ENCODE measurements around the gene PTOV1.

The PTOV1 gene

GRCh38 chr19:49820125-49820524 lies 30.8 kb upstream of the PTOV1 start (continued):
- TF ChIP-seq ZBTB11 (tag by site-specific recombination; conservative IDR thresholded peaks at IDR 0.05; ENCODE audit: low read depth) (peak; percentile 78), ZNF202 (tag by site-specific recombination; IDR thresholded peaks at IDR 0.05; ENCODE audit: borderline replicate concordance) (no peak), OSR2 (tag by site-specific recombination; IDR thresholded peaks at IDR 0.05) (peak; percentile 72), ZBTB8A (tag by site-specific recombination; IDR thresholded peaks at IDR 0.05) (0 out of 2 replicates have a peak, but pooled peaks have one; percentile 43)

- Histone ChIP-seq H3K36me3 (ENCODE audit: control insufficient read depth in 2 of 2, insufficient read depth in 1 of 2, low read length in 2 of 2) (peaks cover 29 to 50% of the 10 kb centered on the region in 2 experiments), H3K4me3 (ENCODE audit: low read depth, low read length) (no peak overlapping the region), H3K4me1 (ENCODE audit: control insufficient read depth, insufficient read depth, low read length) (peaks cover 15% of the 10 kb centered on the region)
Measured at GRCh38 chr19:49823472-49823871, 27.5 kb upstream of the PTOV1 start.

GRCh38 chr19:49824662-49825061 lies 26.3 kb upstream of the PTOV1 start:
- Histone ChIP-seq H3K4me3 (ENCODE audit: low read depth, low read length) (no peak overlapping the region), H3K27ac (ENCODE audit: extremely low read depth, low read depth, low read length) (no peak overlapping the region), H3K4me1 (ENCODE audit: control insufficient read depth, insufficient read depth, low read length) (peaks cover 11% of the 10 kb centered on the region), H3K9me3 (ENCODE audit: control insufficient read depth, insufficient read depth, low read depth, low read length) (no peaks in the 10 kb centered on the region), H3K36me3 (ENCODE audit: control insufficient read depth in 2 of 2, insufficient read depth in 1 of 2, low read length in 2 of 2) (peaks cover 32 to 60% of the 10 kb centered on the region in 2 experiments)
- ChIA-PET CTCF (interaction anchor here (0.7 kb wide), 1 partner anchor 54 kb away, joined by 3 read pairs; no protein-coding TSS in a partner anchor), POLR2A (interaction anchor here (0.7 to 1.2 kb wide), 2 partner anchors 8 to 12 kb away, joined by 5 to 8 read pairs; partner anchors contain the start of gene FUZ)
- peak; percentile 72 for TF ChIP-seq ZNF585B (tag by site-specific recombination; IDR thresholded peaks at IDR 0.05)
- TF ChIP-seq HOXD13 (CRISPR knock-in tag; IDR thresholded peaks at IDR 0.05; ENCODE audit: borderline replicate concordance), result no peak

More at GRCh38 chr19:49823472-49823871, 27.5 kb upstream of the PTOV1 start:
- Histone ChIP-seq H3K27ac (ENCODE audit: extremely low read depth, low read depth, low read length) (no peak overlapping the region), H3K9me3 (ENCODE audit: control insufficient read depth, insufficient read depth, low read depth, low read length) (no peaks in the 10 kb centered on the region)
- ChIA-PET CTCF (interaction anchor here (0.6 kb wide), 2 partner anchors 25 to 40 kb away, joined by 3 to 4 read pairs; no protein-coding TSS in a partner anchor), POLR2A (no interaction called here)
- TF ChIP-seq ZNF580 (tag by site-specific recombination; IDR thresholded peaks at IDR 0.05), result no peak
- no peak for TF ChIP-seq ZNF24 (tag by site-specific recombination; IDR thresholded peaks at IDR 0.05)
- no peak for TF ChIP-seq ZNF521 (tag by site-specific recombination; IDR thresholded peaks at IDR 0.05)
- no peak for TF ChIP-seq ZNF221 (tag by site-specific recombination; IDR thresholded peaks at IDR 0.05; ENCODE audit: borderline replicate concordance)
- no peak for TF ChIP-seq ZNF114 (tag by site-specific recombination; IDR thresholded peaks at IDR 0.05)
- TF ChIP-seq ZBTB10 (tag by site-specific recombination; IDR thresholded peaks at IDR 0.05), result no peak

DNA sequence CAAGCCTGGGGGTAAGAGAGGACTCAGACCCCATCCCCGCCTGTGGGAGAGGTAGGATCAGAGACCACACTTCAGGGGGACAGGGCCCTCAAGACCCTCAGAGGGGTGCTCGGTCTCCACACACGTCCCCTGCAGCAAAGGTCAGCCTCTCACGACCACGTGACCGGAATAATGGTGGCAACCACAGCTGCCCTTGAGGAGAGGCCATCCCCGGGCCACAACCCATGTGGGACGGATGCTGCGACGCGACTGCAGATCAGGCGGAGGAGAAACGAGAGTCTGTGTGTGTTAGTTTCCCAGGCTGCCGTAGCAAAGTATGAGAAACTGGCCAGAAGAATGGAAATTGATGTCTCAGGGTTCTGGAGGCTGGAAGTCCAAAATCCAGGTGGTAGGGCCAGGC lies 23.9 kb upstream of the PTOV1 start:
- no peaks in the 10 kb centered on the region; the same call in 1 of the 2 replicates for H3K4me1 ChIP-seq (ENCODE audit: control insufficient read depth, insufficient read depth, low read length)
- no peak for TF ChIP-seq ZNF423 (tag by site-specific recombination; IDR thresholded peaks at IDR 0.05)
- no peak for TF ChIP-seq ZNF148 (tag by site-specific recombination; IDR thresholded peaks at IDR 0.05; ENCODE audit: borderline replicate concordance)
- TF ChIP-seq TSHZ1 (tag by site-specific recombination; IDR thresholded peaks at IDR 0.05; ENCODE audit: borderline replicate concordance), result no peak

More for the DNA sequence above, 23.9 kb upstream of the PTOV1 start:
- ChIA-PET CTCF (no interaction called here), POLR2A (interaction anchor here (1.5 kb wide), 1 partner anchor 8 kb away, joined by 6 read pairs; no protein-coding TSS in a partner anchor)
- Histone ChIP-seq H3K4me3 (ENCODE audit: low read depth, low read length) (no peak overlapping the region), H3K36me3 (ENCODE audit: control insufficient read depth in 2 of 2, insufficient read depth in 1 of 2, low read length in 2 of 2) (peaks cover 21 to 74% of the 10 kb centered on the region in 2 experiments; a peak in 2 of 3 replicates), H3K27ac (ENCODE audit: extremely low read depth, low read depth, low read length) (no peak overlapping the region), H3K9me3 (ENCODE audit: control insufficient read depth, insufficient read depth, low read depth, low read length) (no peaks in the 10 kb centered on the region)

Measured in HEK293 (cell line).